Activated CD4-positive, alpha-beta T cell treated with anti-CD3 and anti-CD28 coated beads, Interleukin-2, amount 50 U/mL, for 48 hours (primary cell): ENCODE measurements around the gene DLGAP4.

Source experiments
- DNase-seq, 2 experiments: peaks; one replicate each; pipeline ENCODE4 v3.0.0-alpha.2; 2020

DLGAP4 gene

DNA sequence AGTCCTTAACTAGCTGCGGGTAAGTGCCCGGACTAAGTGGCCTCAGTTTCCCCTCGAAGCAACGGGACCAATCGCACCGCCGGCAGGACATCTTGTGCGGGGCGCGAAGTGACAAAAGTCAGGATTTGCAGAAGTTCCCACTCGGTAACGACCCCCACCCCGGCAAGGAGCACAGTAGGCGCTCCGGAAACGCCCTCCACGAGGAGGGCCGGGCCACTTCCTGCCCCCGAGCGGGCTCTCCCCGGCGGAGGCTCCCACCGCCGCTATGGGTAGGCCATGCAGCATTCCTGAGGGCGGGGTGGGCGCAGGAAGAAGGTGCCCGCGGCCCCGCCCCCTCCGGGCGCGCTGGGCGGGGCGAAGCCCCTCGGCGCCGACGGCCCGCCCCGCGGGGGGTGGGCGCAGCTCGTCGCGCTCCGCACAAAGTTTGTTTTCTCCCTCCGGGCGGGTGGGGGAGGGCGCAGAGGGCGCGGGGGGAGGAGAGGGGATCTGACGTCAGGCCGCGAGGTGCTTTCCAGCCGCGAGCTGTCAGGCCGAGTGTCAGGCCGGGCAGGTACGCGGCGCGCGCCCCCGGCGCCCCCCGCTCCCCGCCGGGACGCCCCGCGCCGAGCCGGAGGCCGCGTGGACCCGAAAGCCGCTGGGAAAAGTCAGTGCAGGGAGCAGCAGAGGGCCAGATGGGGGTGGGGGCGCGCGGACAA, 267.1 kb downstream of the DLGAP4 start, which contains the start of gene TGIF2:
TSS of gene TGIF2 (plus strand) at position 495 of the 695 bp plus-strand sequence. CDS start 5,178 bp downstream, outside the sequence.
- peak; percentile 85 to 86 for DNase-seq

DNA sequence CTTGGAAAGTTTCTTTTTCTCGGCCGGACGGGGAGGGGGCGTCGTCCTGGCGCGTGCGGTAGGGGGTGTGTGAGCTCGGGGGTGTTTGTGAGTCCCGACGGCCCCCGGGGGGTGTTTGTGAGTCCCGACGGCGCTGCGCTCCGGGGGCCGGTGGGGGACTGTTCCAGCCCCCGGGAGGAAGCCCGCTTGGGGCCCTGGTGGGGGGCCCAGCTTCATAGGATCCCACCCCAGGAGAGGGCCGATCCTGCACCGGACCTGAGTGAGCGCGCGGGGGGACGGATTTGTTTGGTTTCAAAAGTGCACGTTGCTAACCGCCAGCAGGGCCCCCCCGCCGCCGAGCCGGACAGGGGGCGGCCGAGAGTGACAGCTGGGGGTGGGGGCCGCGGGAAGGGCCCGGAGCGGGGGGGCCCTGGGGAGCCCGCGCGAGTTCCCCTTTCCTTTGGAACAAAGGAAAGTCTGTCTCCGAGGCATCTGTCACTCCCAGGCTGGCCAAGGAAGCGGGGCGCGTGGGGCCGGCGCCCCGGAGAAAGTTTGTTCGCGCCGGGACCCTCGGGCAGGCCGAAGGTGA, 267.7 kb downstream of the DLGAP4 start:
- peak; percentile 19 to 40 for DNase-seq

DNA sequence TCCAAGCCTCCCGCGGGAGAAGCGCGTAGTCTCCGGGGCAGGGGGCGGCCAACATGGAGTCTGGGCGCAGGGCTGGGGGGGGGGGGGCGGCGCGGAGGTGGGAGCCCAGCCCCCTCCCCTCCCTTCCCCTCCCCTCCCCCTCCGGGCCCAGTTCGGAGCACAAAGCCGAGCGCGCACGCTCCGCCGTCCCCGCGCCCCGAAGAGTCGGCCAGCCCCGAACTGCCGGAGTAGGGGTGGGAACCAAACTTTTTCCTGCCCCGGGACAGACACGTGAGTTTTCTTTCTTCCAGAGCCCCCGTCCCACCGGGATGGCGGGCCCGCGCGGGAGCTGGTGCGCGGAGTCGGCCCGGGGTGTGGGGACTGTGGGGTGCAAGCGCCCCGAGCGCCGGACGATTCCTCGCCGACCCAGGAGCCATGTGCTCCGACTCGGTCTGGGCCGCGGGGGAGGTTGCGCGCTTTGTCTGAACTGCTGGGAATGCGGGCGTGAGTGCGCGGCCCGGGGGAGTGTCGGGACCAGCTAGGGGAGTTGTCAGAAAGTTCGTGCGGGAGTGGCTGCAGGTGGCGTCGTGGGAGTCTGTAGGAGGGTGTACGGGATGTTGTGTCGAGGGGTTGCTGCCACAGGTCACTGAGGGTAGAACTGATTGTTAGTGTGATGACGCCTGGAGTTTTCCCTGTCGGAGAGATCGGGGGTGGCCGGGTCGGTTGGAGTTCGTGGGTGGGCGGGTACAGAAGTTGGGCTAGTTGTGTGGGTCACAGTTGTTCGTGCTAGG, 268.4 kb downstream of the DLGAP4 start:
- DNase-seq, result peak; percentile 47 to 52

DNA sequence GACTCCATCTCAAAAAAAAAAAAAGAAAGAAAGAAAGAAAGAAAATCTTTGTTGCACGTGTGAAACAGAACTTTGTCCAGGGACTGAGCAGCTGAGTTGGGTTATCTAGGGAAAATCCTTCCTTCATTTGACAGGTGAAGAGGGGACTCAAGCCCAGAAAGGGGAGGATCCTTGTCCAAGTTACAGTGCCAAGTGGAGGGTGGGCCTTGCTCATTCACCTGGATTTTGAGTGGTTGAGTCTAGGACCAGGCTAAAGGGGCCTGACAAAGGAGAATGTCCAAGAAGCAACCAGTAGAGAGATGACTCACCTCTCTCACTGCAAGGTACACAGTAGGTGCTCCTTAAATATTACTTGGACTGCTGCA, 269.9 kb downstream of the DLGAP4 start:
- DNase-seq, result no peak
